VCaP (cell line): Measurements from ENCODE around the gene CYB561D1.

Experiments used
- H3K27ac ChIP-seq: fragments of 450-650 bp; 2 replicates; pipeline ENCODE4 v1.5.1; 2017
- TF ChIP-seq, protein P1 (sequence below): fragments of 450-650 bp; conservative IDR thresholded peaks from 2 replicates; pipeline ENCODE4 v1.5.1; 2017; ENCODE audit warnings: mild to moderate bottlenecking, moderate library complexity

CYB561D1 gene

DNA sequence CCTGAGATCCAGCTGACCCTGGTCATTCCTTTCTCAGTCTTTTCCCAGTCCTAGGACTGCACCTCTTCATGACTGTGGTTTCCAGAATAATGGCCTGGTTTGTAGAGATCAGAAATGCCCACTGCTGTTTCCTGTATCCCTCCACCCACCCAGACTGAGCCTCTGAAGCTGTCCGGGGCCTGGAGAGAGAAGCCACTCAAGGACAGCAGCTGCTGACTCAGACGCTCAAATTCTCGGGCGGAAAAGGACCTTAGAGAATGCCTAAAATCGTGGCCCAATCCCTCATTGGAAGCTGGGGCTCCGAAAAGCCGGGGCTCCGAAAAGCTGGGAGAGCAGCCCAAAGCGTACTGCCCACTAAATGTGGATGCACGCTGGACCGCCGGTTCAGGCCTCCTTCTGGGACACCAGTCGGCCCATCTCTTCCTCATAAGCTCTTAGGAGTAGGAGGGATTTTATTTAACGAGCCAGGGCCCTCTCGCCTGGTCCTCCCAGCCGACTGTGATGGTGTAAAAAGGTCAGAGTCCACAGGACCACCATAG, 38.0 kb downstream of the CYB561D1 start:
- H3K27ac ChIP-seq = no peak overlapping the region

DNA sequence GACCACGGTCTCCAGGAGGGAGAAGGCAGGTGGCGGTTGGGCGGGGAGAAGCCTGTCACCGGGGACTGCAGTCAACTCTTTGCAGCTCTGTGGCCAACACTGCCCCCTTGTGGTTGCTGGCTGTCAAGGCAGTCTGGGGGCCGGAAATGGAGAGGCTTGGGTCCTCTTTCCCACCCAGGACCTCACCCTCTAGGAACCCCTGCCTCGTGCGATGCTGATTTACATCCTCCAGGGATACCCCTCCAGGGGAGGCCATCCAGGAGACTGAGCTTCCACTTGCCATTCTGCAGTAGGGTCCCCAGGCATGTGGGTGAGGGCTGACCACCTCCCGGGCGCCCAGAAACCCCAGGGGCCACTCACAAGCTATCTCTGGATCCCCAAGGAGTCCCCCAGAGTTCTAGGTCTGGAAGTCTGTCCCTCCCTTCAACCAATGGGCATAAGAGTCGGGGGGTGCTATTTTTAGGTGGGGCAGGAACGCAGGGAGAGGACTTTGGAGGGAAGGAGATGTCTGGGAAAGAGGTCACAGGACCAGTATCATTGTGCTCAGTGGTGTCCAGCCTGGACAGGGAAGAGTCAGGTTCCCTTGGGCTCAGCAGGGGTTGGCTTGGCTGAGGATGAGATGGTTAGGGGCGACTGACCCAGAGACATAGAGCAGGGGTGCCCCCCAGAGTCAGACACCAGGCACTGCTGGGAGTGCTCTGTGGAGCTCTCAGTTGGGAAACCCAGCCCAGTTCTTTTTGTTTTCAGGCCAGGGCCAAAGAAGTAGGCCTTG, 38.7 kb downstream of the CYB561D1 start:
- peak overlapping the region; percentile 16; the same call in 1 of the 2 replicates for H3K27ac ChIP-seq
- TF ChIP-seq, protein P1, sequence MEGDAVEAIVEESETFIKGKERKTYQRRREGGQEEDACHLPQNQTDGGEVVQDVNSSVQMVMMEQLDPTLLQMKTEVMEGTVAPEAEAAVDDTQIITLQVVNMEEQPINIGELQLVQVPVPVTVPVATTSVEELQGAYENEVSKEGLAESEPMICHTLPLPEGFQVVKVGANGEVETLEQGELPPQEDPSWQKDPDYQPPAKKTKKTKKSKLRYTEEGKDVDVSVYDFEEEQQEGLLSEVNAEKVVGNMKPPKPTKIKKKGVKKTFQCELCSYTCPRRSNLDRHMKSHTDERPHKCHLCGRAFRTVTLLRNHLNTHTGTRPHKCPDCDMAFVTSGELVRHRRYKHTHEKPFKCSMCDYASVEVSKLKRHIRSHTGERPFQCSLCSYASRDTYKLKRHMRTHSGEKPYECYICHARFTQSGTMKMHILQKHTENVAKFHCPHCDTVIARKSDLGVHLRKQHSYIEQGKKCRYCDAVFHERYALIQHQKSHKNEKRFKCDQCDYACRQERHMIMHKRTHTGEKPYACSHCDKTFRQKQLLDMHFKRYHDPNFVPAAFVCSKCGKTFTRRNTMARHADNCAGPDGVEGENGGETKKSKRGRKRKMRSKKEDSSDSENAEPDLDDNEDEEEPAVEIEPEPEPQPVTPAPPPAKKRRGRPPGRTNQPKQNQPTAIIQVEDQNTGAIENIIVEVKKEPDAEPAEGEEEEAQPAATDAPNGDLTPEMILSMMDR = peak; percentile 93

More for the DNA sequence above, 38.0 kb downstream of the CYB561D1 start:
- TF ChIP-seq, protein P1 = no peak

DNA sequence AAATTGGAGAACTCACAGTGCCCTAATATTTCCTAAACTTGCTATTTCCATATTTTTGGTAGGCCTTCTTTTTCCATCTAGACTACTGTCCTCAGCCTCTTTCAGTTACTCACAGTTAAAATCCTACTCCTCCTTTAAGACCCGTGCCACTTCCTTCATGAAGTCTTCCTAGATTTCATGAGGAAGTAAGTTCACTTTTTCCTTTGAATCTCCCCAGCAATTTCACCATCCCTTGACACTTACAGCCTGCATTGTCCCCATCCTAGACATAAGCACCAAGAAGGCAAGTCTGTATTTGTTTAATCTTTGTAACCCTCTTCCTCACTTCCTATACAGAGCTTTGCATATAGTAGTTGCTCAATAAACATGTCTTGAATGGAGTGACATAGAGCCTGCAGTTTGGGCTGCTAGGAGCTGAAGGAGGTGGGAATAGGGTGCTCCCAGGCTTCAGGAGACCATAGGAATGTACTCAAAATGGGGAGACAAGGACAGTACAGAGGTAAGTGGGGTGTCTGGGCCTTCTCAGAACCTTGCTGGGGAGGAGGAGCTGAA, 40.5 kb downstream of the CYB561D1 start:
- TF ChIP-seq, protein P1 = no peak
- no peak overlapping the region for H3K27ac ChIP-seq

DNA sequence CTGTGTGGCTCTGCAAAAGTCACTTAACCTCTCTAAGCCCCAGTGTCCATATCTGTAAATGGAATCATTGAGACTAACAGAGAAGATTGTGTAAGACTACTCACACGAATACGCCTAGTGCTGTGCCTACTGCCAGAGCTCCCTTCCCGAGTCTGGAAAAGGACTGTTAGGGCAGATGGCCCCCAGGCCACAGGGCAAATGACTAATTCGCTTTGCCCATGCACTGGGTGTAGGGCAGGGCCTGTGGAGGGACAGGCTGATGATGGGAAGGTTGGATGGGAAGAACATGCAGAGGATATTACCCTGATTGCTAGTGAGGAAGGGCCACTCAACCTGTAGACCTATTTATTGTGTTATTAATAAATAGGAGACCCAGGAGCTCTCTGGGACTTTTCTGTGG, 41.6 kb downstream of the CYB561D1 start:
- no peak overlapping the region for H3K27ac ChIP-seq
- TF ChIP-seq, protein P1 = no peak

DNA sequence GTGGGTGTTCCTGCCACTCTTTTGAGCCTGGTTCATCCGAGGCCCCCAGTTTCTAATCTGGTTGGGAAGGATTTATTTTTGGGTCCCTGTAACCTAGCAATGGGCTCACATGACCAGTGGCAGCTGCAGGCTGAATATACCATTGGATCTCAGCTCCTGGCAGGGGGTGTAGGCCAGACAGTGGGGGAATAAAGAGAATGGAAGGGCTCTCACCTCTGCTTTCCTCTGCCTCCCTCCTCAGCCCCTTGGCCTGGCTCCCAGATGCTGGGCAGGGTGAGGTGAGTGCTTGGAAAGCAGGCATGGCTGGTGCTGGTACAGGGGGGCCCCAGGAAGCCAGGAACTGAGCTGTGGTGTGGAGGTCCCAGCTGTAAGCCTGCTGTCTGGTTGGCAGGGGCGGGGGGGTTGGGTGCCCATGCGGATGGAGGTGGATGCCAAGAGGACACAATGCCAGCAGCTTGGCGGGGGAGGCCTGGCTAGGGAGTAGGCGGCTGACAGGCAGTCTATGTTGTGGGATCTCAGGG, 42.1 kb downstream of the CYB561D1 start:
- no peak overlapping the region for H3K27ac ChIP-seq
- TF ChIP-seq, protein P1 = no peak

DNA sequence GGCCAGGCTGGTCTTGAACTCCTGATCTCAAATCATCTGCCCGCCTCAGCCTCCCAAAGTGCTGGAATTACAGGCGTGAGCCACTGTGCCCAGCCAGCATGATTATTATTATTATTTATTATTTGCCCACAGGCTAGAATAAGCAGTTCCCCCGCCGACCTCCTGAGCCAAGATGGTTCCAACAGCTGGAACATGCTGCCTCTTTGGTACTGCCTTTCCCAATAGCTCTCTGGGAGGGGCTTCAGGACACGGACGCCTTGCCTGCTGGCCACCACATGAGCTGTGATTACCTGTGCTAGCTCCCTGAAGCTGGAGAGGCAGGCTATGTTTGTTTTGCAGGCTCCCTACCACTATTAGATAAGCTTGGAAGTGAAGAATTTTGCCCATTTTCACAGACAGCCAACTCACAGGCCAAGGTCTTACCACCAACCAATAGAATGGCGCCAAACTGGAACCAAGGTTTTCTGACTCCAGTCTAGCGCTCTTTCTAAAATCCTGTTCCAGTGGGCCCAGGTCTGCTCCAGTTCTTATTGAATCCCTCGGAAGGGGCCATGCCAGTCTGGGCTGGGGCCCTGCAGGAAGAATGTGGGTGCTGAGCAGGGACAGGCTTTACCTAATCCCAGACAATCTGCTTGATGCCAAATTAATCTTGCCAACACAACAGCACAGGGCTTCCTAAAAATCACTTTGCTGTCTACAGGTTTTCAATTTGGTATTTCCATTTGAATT, 43.7 kb downstream of the CYB561D1 start:
- TF ChIP-seq, protein P1 = no peak
- H3K27ac ChIP-seq = no peak overlapping the region
